Neural progenitor cell (in vitro differentiated cells): ENCODE measurements around the gene EDRF1. TPM values are rescaled to one million over a fixed set of nuclear protein-coding genes. Genes with fewer than 3 reads are reported as not detected.

ENCODE experiments used
- DNase-seq: peaks from one replicate; pipeline ENCODE4 v3.0.0-alpha.2; 2016; ENCODE audit warnings: low spot score
- H2AFZ ChIP-seq: fragments of 200-600 bp; sonication (generic); replicated peaks from 2 replicates; pipeline ENCODE4 v1.6.1; 2016; ENCODE audit warnings: antibody characterized with exemption
- H3F3A ChIP-seq: fragments of 200-600 bp; sonication (generic); 2 replicates; pipeline ENCODE4 v1.6.1; 2016; ENCODE audit warnings: antibody characterized with exemption, low read depth
- H3K27ac ChIP-seq: fragments of 200-600 bp; sonication (generic); 2 replicates; pipeline ENCODE4 v1.5.1; 2016; ENCODE audit warnings: mild to moderate bottlenecking
- H3K27me3 ChIP-seq: fragments of 200-600 bp; sonication (generic); 2 replicates; pipeline ENCODE4 v1.6.1; 2016; ENCODE audit warnings: mild to moderate bottlenecking, moderate library complexity
- H3K36me3 ChIP-seq: fragments of 200-600 bp; sonication (generic); 2 replicates; pipeline ENCODE4 v1.5.1; 2016
- H3K4me1 ChIP-seq: fragments of 200-600 bp; sonication (generic); 2 replicates; pipeline ENCODE4 v1.6.1; 2016; ENCODE audit warnings: mixed run types
- H3K4me2 ChIP-seq: fragments of 200-600 bp; sonication (generic); 2 replicates; pipeline ENCODE4 v1.6.1; 2016
- H3K4me3 ChIP-seq: fragments of 200-600 bp; sonication (generic); 2 replicates; pipeline ENCODE4 v1.5.1; 2016
- H3K79me2 ChIP-seq: fragments of 200-600 bp; sonication (generic); 2 replicates; pipeline ENCODE4 v1.6.1; 2016; ENCODE audit warnings: low read depth
- H3K9ac ChIP-seq: fragments of 200-600 bp; sonication (generic); 2 replicates; pipeline ENCODE4 v1.6.1; 2016
- H3K9me3 ChIP-seq: fragments of 200-600 bp; sonication (generic); 2 replicates; pipeline ENCODE4 v1.5.1; 2016; ENCODE audit warnings: low read depth
- H4K20me1 ChIP-seq: fragments of 200-600 bp; sonication (generic); 2 replicates; pipeline ENCODE4 v1.6.1; 2016; ENCODE audit warnings: low read depth
- H3K27ac Mint-ChIP-seq: 3 replicates; pipeline ENCODE4 v1.8.0; 2021; ENCODE audit warnings: mixed read lengths
- H3K27me3 Mint-ChIP-seq: 2 replicates; pipeline ENCODE4 v1.8.0; 2022; ENCODE audit warnings: low read depth, mild to moderate bottlenecking, inconsistent platforms, moderate library complexity, mixed read lengths; ENCODE audit not compliant: insufficient read depth
- H3K36me3 Mint-ChIP-seq: 3 replicates; pipeline ENCODE4 v1.8.0; 2021; ENCODE audit warnings: mixed read lengths
- H3K4me1 Mint-ChIP-seq: 3 replicates; pipeline ENCODE4 v1.8.0; 2021; ENCODE audit warnings: mixed read lengths
- H3K4me3 Mint-ChIP-seq: 3 replicates; pipeline ENCODE4 v1.8.0; 2021; ENCODE audit warnings: mild to moderate bottlenecking, moderate library complexity, mixed read lengths
- H3K9me3 Mint-ChIP-seq: 3 replicates; pipeline ENCODE4 v1.8.0; 2020; ENCODE audit warnings: mixed read lengths
- CTCF ChIP-seq: fragments of 200-600 bp; sonication (generic); IDR thresholded peaks from 2 replicates; pipeline ENCODE4 v1.5.1; 2017; ENCODE audit warnings: antibody characterized with exemption, mild to moderate bottlenecking
- EZH2 ChIP-seq: fragments of 200-600 bp; sonication (generic); IDR thresholded peaks from 2 replicates; pipeline ENCODE4 v1.6.1; 2017; ENCODE audit warnings: antibody characterized with exemption, mild to moderate bottlenecking, moderate library complexity
- EZH2phosphoT487 ChIP-seq: fragments of 200-600 bp; sonication (generic); IDR thresholded peaks from 2 replicates; pipeline ENCODE4 v1.6.1; 2017; ENCODE audit warnings: antibody characterized with exemption
- total RNA-seq: library from RNA; depleted of rRNA; stranded (reverse); fragments of >200 nt; gene quantifications from 2 replicates; pipeline ENCODE4 v1.2.3, GENCODE V29; 2015; ENCODE audit warnings: low replicate concordance

Gene EDRF1
- total RNA-seq, 1 donor from 2014 or later, result 63.4 TPM

DNA sequence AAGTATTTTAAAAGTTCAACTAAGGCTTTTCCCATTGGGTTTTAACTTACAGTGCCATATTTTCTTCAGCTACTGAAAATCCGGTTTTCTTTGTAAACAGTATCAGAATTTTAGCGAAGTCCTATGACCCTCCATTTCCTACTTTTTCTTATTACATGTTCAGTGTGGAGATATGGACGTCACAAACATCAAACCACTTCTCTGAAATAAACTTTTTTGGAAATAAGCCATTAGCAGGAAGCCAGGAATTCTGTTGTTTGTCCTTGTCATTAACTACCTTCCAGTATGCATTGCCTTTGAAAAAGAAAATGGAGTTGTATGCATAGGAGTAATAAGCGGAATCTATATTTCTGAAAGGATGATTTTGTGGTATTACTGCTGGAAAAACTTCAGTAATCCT lies 47.0 kb downstream of the EDRF1 start:
- peaks cover 12% of the 10 kb centered on the region for H3F3A ChIP-seq
- no peaks in the 10 kb centered on the region for H3K9me3 ChIP-seq
- TF ChIP-seq EZH2 (no peak), CTCF (no peak), EZH2phosphoT487 (no peak)
- no peaks in the 10 kb centered on the region for H3K27me3 ChIP-seq
- no peak overlapping the region for H3K27ac ChIP-seq
- H3K9ac ChIP-seq, result no peak overlapping the region
- no peaks in the 10 kb centered on the region for H3K79me2 ChIP-seq
- H4K20me1 ChIP-seq, result peaks cover 7% of the 10 kb centered on the region
- no peak overlapping the region for H3K4me2 ChIP-seq
- no peak overlapping the region for H3K4me3 Mint-ChIP-seq
- H3K27me3 Mint-ChIP-seq, result no peaks in the 10 kb centered on the region
- H2AFZ ChIP-seq, result no peak overlapping the region
- H3K27ac Mint-ChIP-seq, result no peak overlapping the region
- H3K36me3 ChIP-seq, result peaks cover 15% of the 10 kb centered on the region
- peaks cover 26% of the 10 kb centered on the region for H3K4me1 Mint-ChIP-seq
- H3K4me3 ChIP-seq, result no peak overlapping the region
- no peaks in the 10 kb centered on the region for H3K9me3 Mint-ChIP-seq
- DNase-seq, result no peak
- peaks cover 24% of the 10 kb centered on the region for H3K4me1 ChIP-seq
- peaks cover 21% of the 10 kb centered on the region for H3K36me3 Mint-ChIP-seq

DNA sequence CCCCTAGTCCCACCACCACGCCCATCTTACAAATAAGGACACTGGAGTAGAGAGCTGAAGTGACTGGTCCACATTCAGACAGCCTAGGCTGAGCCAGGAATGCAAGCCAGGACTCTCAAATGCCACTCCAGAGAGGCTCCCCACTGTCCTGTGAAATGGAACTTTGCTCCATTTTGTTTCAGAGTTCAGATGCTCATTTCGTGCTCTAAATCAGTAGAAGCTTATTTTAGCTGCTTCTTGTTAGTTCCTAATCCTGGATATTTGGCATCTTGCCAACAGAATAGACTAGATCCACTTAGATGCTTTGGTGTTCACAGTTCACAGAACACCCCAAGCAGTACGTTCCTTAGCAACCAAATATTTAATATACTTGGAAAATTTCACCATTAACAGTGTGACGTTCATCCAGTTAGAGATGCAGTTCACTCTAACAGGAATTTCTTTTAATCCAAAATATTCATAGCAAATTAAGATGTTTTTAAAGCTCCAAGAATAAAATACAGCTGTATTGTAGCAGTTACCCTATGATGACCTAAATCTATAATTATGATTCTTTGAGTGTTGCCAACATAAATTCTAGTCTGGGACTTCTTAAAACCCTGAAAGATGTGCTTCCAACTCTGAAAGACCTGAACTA lies 48.8 kb downstream of the EDRF1 start:
- H3K27ac ChIP-seq, result no peak overlapping the region

DNA sequence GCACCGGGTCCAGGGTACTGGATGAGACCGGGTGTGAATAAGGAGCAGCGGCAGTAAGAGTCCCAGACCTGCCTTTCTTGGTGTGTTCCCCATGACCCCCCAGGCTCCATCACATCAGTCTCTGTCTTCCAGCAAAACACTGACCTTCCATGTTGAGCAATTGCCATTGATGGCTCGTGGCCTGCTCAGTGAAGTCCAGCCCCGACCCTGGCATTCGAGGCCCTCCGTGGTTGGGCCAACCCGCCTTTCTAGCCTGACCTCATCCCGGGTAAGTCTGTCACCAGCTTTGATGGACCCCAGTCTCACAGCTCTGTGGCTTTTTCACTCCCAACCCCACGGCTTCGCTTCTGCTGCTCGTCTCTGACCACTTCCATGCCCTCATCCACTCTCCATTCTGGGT lies 49.7 kb downstream of the EDRF1 start:
- no peak overlapping the region for H3K4me3 Mint-ChIP-seq
- no peak overlapping the region for H2AFZ ChIP-seq
- H3K27ac Mint-ChIP-seq, result no peak overlapping the region
- H3K4me3 ChIP-seq, result no peak overlapping the region
- no peaks in the 10 kb centered on the region for H3K27me3 Mint-ChIP-seq
- H3K9ac ChIP-seq, result no peak overlapping the region
- peaks cover 5% of the 10 kb centered on the region for H3K4me1 ChIP-seq
- no peaks in the 10 kb centered on the region for H3K9me3 ChIP-seq
- H3K36me3 Mint-ChIP-seq, result peaks cover 15% of the 10 kb centered on the region
- H3K27ac ChIP-seq, result no peak overlapping the region
- no peaks in the 10 kb centered on the region for H3K27me3 ChIP-seq
- H3K9me3 Mint-ChIP-seq, result no peaks in the 10 kb centered on the region
- TF ChIP-seq EZH2phosphoT487 (no peak), CTCF (no peak), EZH2 (no peak)
- peaks cover 4% of the 10 kb centered on the region for H3K36me3 ChIP-seq
- peaks cover 9% of the 10 kb centered on the region for H3K4me1 Mint-ChIP-seq
- H4K20me1 ChIP-seq, result no peaks in the 10 kb centered on the region
- no peak for DNase-seq
- no peaks in the 10 kb centered on the region for H3K79me2 ChIP-seq
- H3F3A ChIP-seq, result no peaks in the 10 kb centered on the region
- no peak overlapping the region for H3K4me2 ChIP-seq

More for the DNA sequence above, 48.8 kb downstream of the EDRF1 start:
- no peaks in the 10 kb centered on the region for H3K9me3 Mint-ChIP-seq
- Histone ChIP-seq H3K36me3 (peaks cover 10% of the 10 kb centered on the region), H3K4me1 (peaks cover 6% of the 10 kb centered on the region), H3K9me3 (no peaks in the 10 kb centered on the region), H4K20me1 (no peaks in the 10 kb centered on the region), H3K27me3 (no peaks in the 10 kb centered on the region), H2AFZ (no peak overlapping the region), H3K79me2 (no peaks in the 10 kb centered on the region), H3K9ac (no peak overlapping the region), H3F3A (no peaks in the 10 kb centered on the region), H3K4me2 (no peak overlapping the region), H3K4me3 (no peak overlapping the region)
- DNase-seq, result peak; percentile 35
- peaks cover 10% of the 10 kb centered on the region for H3K4me1 Mint-ChIP-seq
- H3K27me3 Mint-ChIP-seq, result no peaks in the 10 kb centered on the region
- TF ChIP-seq EZH2phosphoT487 (no peak), EZH2 (no peak), CTCF (no peak)
- H3K36me3 Mint-ChIP-seq, result peaks cover 21% of the 10 kb centered on the region
- H3K27ac Mint-ChIP-seq, result no peak overlapping the region
- no peak overlapping the region for H3K4me3 Mint-ChIP-seq
